Fibroblast of skin of back (primary cell): Measurements from ENCODE around the gene EDA. TPM values are rescaled to one million over a fixed set of nuclear protein-coding genes. Genes with fewer than 3 reads are reported as not detected.

Source experiments
- DNase-seq: peaks from one replicate; pipeline ENCODE4 v3.0.0-alpha.2; 2013
- polyA plus RNA-seq, 2 experiments: library from polyadenylated mRNA; unstranded; fragments of 120-200 nt; gene quantifications; one replicate each; pipeline ENCODE4 v1.2.1, GENCODE V29; 2013; ENCODE audit not compliant: insufficient read length in 2 of 2

EDA gene
- polyA plus RNA-seq (2013, experiment 1 of 2; ENCODE audit: insufficient read length): 3.1 TPM
- 1.9 TPM for polyA plus RNA-seq (2013, experiment 2 of 2; ENCODE audit: insufficient read length)

GRCh38 chrX:69615779-69616456 lies at the start of gene EDA:
TSS of gene EDA (plus strand) at chrX:69616113.
- DNase-seq: peak; percentile 89

- DNase-seq: no peak
Observed at GRCh38 chrX:69568828-69569227, 47.1 kb upstream of the EDA start.

GRCh38 chrX:69597399-69597798 lies 18.5 kb upstream of the EDA start:
- DNase-seq: no peak

- DNase-seq: no peak
Observed at GRCh38 chrX:69600182-69600581, 15.7 kb upstream of the EDA start.

- no peak for DNase-seq
Observed at GRCh38 chrX:69603566-69604194, 12.2 kb upstream of the EDA start.

- no peak for DNase-seq
Observed at GRCh38 chrX:69605521-69605920, 10.4 kb upstream of the EDA start.

- DNase-seq: no peak
Observed at GRCh38 chrX:69607616-69608015, 8.3 kb upstream of the EDA start.

- no peak for DNase-seq
Observed at GRCh38 chrX:69613946-69614345, 2.0 kb upstream of the EDA start.

GRCh38 chrX:69614886-69615285 lies 1.0 kb upstream of the EDA start:
- DNase-seq: no peak

- DNase-seq: no peak
Observed at GRCh38 chrX:69615342-69615741, 571 bp upstream of the EDA start.

GRCh38 chrX:69616457-69617203 lies 717 bp downstream of the EDA start:
- no peak for DNase-seq

- no peak for DNase-seq
Observed at GRCh38 chrX:69618803-69619202, 2.9 kb downstream of the EDA start.

GRCh38 chrX:69626129-69626528 lies 10.2 kb downstream of the EDA start:
- no peak for DNase-seq

GRCh38 chrX:69627744-69628143 lies 11.8 kb downstream of the EDA start:
- no peak for DNase-seq

- no peak for DNase-seq
Observed at GRCh38 chrX:69630147-69630546, 14.2 kb downstream of the EDA start.

- DNase-seq: no peak
Observed at GRCh38 chrX:69664693-69665092, 48.8 kb downstream of the EDA start.

- no peak for DNase-seq
Observed at GRCh38 chrX:69670001-69670555, 54.2 kb downstream of the EDA start.

- no peak for DNase-seq
Observed at GRCh38 chrX:69674891-69675290, 59.0 kb downstream of the EDA start.

GRCh38 chrX:69705818-69706217 lies 89.9 kb downstream of the EDA start:
- no peak for DNase-seq

- DNase-seq: no peak
Observed at GRCh38 chrX:69718102-69718501, 102.2 kb downstream of the EDA start.

- no peak for DNase-seq
Observed at GRCh38 chrX:69724307-69724706, 108.4 kb downstream of the EDA start.

- no peak for DNase-seq
Observed at GRCh38 chrX:69740317-69740716, 124.4 kb downstream of the EDA start.

GRCh38 chrX:69741721-69742120 lies 125.8 kb downstream of the EDA start:
- DNase-seq: peak; percentile 56
